Breast epithelium (tissue), 4 donors: ENCODE data around the gene TCF3. TPM values are rescaled to one million over a fixed set of nuclear protein-coding genes. Genes with fewer than 3 reads are reported as not detected.
A peak's percentile ranks its signal among the peaks of the same experiment; 100 is the strongest.

Source experiments
- DNase-seq, 2 donors: peaks; one replicate each; pipeline ENCODE4 v3.0.0-alpha.2; 2019; ENCODE audit warnings: low spot score in 2 of 2
- H3K27ac ChIP-seq, 2 donors: fragments of 200-600 bp; sonication (generic) in 1 of 2; one replicate each; pipeline ENCODE4 v1.5.1; 2016 to 2019; ENCODE audit warnings: mild to moderate bottlenecking in 1 of 2
- H3K27me3 ChIP-seq, 2 donors: fragments of 200-600 bp; sonication (generic) in 1 of 2; one replicate each; pipeline versions ENCODE4 v1.5.1 to v1.6.0; 2017 to 2019; ENCODE audit warnings: control low read depth in 1 of 2, mild to moderate bottlenecking in 1 of 2
- H3K36me3 ChIP-seq: fragments of 200-600 bp; one replicate; pipeline ENCODE4 v1.5.1; 2019
- H3K4me1 ChIP-seq, 2 donors: fragments of 200-600 bp; sonication (generic); one replicate each; pipeline ENCODE4 v1.5.1; 2016 to 2019; ENCODE audit warnings: control low read depth in 1 of 2
- H3K4me3 ChIP-seq, 3 donors: fragments of 200-600 bp; sonication (generic); 1 replicate in 2 of 3; 2 replicates in 1 of 3; pipeline ENCODE4 v1.5.1; 2016 to 2019; ENCODE audit warnings: mild to moderate bottlenecking in 3 of 3, moderate library complexity in 2 of 3
- H3K9me3 ChIP-seq, 2 donors: fragments of 200-600 bp; sonication (generic) in 1 of 2; one replicate each; pipeline ENCODE4 v1.5.1; 2016 to 2019; ENCODE audit warnings: control low read depth in 1 of 2
- POLR2A ChIP-seq: fragments of 450-650 bp; IDR thresholded peaks from one replicate; pipeline ENCODE4 v1.6.1; 2016; ENCODE audit warnings: antibody characterized with exemption, mild to moderate bottlenecking, moderate library complexity
- POLR2AphosphoS5 ChIP-seq, 3 donors: sonication (generic); formaldehyde crosslinking; IDR thresholded peaks; one replicate each; pipeline ENCODE4 v1.6.1; 2017; ENCODE audit warnings: antibody characterized with exemption in 3 of 3
- intact Hi-C: fragments of 100-400 bp; cut with DNase I; formaldehyde crosslinking; loops from one replicate; pipeline ENCODE4 v1.15.1; 2023; ENCODE audit warnings: low total_unique reads
- total RNA-seq, 3 donors: library from RNA; depleted of rRNA; stranded (reverse); fragments of >200 nt; gene quantifications; one replicate each; pipeline ENCODE4 v1.1.0, GENCODE V29; 2016
- TF ChIP-seq, protein P1 (sequence below), 3 donors: fragments of 450-650 bp; IDR thresholded peaks; one replicate each; pipeline ENCODE4 v1.5.1; 2016 to 2017; ENCODE audit warnings: antibody characterized with exemption in 3 of 3, mild to moderate bottlenecking in 3 of 3, moderate library complexity in 3 of 3

Gene TCF3
- total RNA-seq, 3 donors from 2014 or later, result 38.6 to 45.3 (median 42.3) TPM

DNA sequence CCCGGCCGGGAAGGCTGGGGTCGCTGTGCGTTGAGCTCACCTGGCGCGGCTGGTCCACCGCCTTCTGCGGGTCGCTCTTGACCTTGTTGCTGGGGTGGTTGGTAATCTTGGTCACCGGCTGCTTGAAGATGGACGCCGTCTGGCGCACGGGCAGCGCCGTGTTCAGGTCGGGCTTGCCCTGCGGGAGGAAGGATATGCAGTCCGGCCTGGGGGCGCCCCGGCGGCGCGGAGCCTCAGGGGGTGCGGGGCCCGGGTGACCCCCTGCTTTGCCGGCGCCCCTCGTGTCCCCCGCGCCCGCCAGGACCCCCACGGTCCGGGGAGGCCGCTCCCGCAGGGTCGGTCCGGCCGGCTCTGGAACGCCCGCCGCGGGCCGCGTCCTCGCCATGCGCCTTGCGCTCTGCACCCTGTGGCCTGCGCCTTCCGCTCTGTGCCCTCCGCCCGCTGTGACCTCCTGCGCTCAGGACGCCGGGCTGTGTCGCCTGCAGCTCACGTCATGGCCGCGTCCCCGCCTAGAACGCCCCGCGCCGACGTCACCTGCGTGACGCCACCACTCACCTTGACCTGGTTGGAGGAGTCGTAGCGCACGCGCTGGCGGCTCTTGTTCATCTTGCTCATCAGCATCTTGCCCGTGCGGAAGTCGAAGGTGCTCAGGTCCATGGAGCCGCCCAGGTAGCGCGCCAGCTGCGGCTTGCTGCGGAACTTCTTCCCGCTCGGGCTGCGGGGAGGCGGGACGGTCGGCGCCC, 67.7 kb downstream of the TCF3 start:
- Histone ChIP-seq H3K4me3 (no peak overlapping the region), H3K4me1 (no peaks in the 10 kb centered on the region), H3K27ac (no peak overlapping the region), H3K36me3 (no peaks in the 10 kb centered on the region), H3K27me3 (no peaks in the 10 kb centered on the region), H3K9me3 (no peaks in the 10 kb centered on the region)
- DNase-seq, result no peak
- TF ChIP-seq, protein P1, sequence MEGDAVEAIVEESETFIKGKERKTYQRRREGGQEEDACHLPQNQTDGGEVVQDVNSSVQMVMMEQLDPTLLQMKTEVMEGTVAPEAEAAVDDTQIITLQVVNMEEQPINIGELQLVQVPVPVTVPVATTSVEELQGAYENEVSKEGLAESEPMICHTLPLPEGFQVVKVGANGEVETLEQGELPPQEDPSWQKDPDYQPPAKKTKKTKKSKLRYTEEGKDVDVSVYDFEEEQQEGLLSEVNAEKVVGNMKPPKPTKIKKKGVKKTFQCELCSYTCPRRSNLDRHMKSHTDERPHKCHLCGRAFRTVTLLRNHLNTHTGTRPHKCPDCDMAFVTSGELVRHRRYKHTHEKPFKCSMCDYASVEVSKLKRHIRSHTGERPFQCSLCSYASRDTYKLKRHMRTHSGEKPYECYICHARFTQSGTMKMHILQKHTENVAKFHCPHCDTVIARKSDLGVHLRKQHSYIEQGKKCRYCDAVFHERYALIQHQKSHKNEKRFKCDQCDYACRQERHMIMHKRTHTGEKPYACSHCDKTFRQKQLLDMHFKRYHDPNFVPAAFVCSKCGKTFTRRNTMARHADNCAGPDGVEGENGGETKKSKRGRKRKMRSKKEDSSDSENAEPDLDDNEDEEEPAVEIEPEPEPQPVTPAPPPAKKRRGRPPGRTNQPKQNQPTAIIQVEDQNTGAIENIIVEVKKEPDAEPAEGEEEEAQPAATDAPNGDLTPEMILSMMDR (IDR thresholded peaks at IDR 0.05), result no peak
- TF ChIP-seq POLR2AphosphoS5 (IDR thresholded peaks at IDR 0.05) (no peak), POLR2A (no peak)
- intact Hi-C loops, result no loop called here

DNA sequence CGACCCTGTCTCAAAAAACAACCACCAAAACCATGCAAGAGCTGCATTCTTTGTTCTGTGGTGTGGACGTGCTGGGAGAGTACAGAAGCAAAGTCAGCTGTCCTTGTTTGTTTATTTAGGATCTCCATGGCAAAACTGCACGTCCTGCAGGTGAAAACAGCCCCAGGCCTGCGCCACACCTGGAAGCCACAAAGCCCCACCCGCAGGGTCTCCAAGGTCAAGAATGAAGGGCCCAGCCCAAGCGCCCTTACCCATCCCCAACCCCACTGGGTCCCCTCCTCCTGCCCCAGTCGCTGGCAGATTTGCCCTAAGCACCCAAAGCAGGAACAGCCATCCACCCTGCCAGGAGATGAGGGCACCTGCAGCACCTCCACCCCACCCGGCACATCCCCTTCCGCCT, 70.2 kb downstream of the TCF3 start:
- H3K27ac ChIP-seq, result peak overlapping the region; percentile 36 to 78
- H3K4me1 ChIP-seq, result no peaks in the 10 kb centered on the region
- no peaks in the 10 kb centered on the region for H3K36me3 ChIP-seq
- intact Hi-C loops, result no loop called here
- no peaks in the 10 kb centered on the region for H3K9me3 ChIP-seq
- no peaks in the 10 kb centered on the region for H3K27me3 ChIP-seq
- DNase-seq, result peak in 1 of 2 donors; percentile 74
- no peak overlapping the region for H3K4me3 ChIP-seq
- TF ChIP-seq, protein P1 (IDR thresholded peaks at IDR 0.05), result no peak
- TF ChIP-seq POLR2AphosphoS5 (IDR thresholded peaks at IDR 0.05), result no peak
- no peak for TF ChIP-seq POLR2A

DNA sequence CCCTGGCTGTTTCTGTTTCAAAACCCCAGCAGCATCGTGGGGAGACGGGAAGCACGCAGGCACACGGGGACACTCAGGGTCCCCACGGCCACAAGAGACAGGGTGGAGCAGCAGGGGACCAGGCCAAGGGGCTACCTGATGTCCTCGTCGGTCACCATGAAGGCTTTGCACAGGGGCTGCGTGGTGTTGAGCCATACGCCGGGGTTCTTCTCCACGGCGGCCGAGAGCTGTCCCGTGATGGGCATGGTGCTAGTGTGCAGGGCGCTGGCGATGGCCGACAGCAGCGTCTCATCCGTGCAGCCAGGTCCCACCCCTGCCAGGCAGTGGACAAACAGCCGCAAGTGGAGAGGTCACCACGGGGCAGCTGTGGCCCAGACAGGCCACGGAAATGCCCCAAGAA, 71.5 kb downstream of the TCF3 start:
- H3K36me3 ChIP-seq, result no peaks in the 10 kb centered on the region
- no peak for DNase-seq
- H3K9me3 ChIP-seq, result no peaks in the 10 kb centered on the region
- TF ChIP-seq POLR2A (no peak), POLR2AphosphoS5 (IDR thresholded peaks at IDR 0.05) (no peak)
- TF ChIP-seq, protein P1 (IDR thresholded peaks at IDR 0.05), result no peak
- no peak overlapping the region for H3K27ac ChIP-seq
- H3K4me3 ChIP-seq, result no peak overlapping the region
- no peaks in the 10 kb centered on the region for H3K4me1 ChIP-seq
- intact Hi-C loops, result loop anchor here (1.0 kb wide), 1 partner anchor 46 kb away; no protein-coding TSS in a partner anchor
- no peaks in the 10 kb centered on the region for H3K27me3 ChIP-seq

DNA sequence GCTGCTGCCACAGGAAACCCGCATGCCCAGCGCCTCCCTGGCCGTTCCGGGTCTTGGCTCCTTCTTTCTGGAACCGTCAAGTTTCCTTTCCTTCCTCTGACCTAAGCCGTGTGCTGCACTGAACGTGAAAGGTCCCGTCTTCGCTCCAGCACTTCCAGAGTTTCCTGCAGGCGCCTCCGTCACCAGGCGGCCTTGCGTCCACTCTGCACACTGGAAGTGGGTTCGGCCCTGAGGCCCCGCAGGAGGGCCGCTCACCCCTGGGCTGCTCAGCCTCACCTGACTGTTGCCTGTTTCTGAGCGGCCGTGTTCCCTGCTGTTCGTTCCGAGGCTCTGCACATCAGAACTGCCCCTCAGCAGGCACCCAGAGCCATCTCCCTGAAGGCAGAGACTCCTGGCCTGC, 72.0 kb downstream of the TCF3 start:
- Histone ChIP-seq H3K27ac (no peak overlapping the region), H3K36me3 (no peaks in the 10 kb centered on the region), H3K27me3 (no peaks in the 10 kb centered on the region), H3K4me1 (no peaks in the 10 kb centered on the region), H3K4me3 (no peak overlapping the region), H3K9me3 (no peaks in the 10 kb centered on the region)
- intact Hi-C loops, result loop anchor here (1.0 kb wide), 1 partner anchor 45 kb away; no protein-coding TSS in a partner anchor
- TF ChIP-seq POLR2A, result no peak
- TF ChIP-seq POLR2AphosphoS5 (IDR thresholded peaks at IDR 0.05), result no peak
- TF ChIP-seq, protein P1 (IDR thresholded peaks at IDR 0.05), result no peak
- no peak for DNase-seq

DNA sequence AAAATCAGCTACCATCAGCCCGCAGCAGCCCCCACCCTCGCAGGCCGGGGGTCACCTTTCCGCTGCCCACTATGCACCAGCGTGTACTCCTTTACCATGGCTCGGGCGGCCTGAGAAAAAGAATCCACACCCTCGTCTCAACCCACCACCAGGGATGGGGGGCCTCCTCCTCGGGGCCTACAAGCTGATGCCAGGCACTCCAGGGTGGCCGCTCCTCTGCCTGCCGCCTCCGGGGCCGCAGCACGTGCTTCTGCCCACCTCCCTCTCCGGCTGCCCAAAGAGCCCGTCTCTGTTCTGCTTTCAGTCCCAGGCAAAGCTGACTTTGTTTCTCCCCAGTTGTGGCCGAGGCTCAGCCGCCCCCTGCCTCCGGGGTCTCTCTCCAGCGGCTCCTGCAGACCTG, 73.2 kb downstream of the TCF3 start:
- no peak for TF ChIP-seq POLR2AphosphoS5 (IDR thresholded peaks at IDR 0.05)
- TF ChIP-seq, protein P1 (IDR thresholded peaks at IDR 0.05), result no peak
- TF ChIP-seq POLR2A, result no peak
- intact Hi-C loops, result loop anchor here (1.0 kb wide), 1 partner anchor 46 kb away; no protein-coding TSS in a partner anchor
- H3K36me3 ChIP-seq, result no peaks in the 10 kb centered on the region

More for the DNA sequence above, 73.2 kb downstream of the TCF3 start:
- H3K27ac ChIP-seq, result no peak overlapping the region
- no peaks in the 10 kb centered on the region for H3K4me1 ChIP-seq
- no peaks in the 10 kb centered on the region for H3K27me3 ChIP-seq
- no peak overlapping the region for H3K4me3 ChIP-seq
- no peaks in the 10 kb centered on the region for H3K9me3 ChIP-seq
- no peak for DNase-seq
